MCF 10A (cell line): Measurements from ENCODE around the gene PRCP. TPM values are rescaled to one million over a fixed set of nuclear protein-coding genes. Genes with fewer than 3 reads are reported as not detected.

ENCODE experiments used
- BruUV-seq: library from RNA; stranded (reverse); fragments of 400-500 nt; replicated peaks from 2 replicates; lab custom pipeline; 2021; lab: Mats Ljungman, UMichigan
- CTCF ChIA-PET: fragments of 300-600 bp; sonication (Branson Sonifier 250); formaldehyde crosslinking; extraction: SDS; loops from one replicate; lab custom pipeline; 2021; ENCODE audit warnings: antibody characterized with exemption, inconsistent platforms; lab: Yijun Ruan, JAX
- POLR2A ChIA-PET: fragments of 300-600, 350-650 bp; sonication (Branson Sonifier 250); formaldehyde crosslinking; extraction: SDS; loops from one replicate; lab custom pipeline; 2020; ENCODE audit warnings: antibody characterized with exemption, inconsistent platforms; lab: Yijun Ruan, JAX
- DNase-seq: peaks from one replicate; pipeline ENCODE4 v3.0.0-alpha.2; 2018; ENCODE audit not compliant: unreplicated experiment
- H3K27ac Mint-ChIP-seq: one replicate; pipeline ENCODE4 v1.8.0; 2022; ENCODE audit warnings: mild to moderate bottlenecking, low read depth, mixed read lengths; ENCODE audit not compliant: unreplicated experiment
- H3K27me3 Mint-ChIP-seq: one replicate; pipeline ENCODE4 v1.8.0; 2022; ENCODE audit warnings: mixed read lengths; ENCODE audit not compliant: insufficient read depth, unreplicated experiment
- H3K36me3 Mint-ChIP-seq: one replicate; pipeline ENCODE4 v1.8.0; 2022; ENCODE audit warnings: mild to moderate bottlenecking, moderate library complexity, mixed read lengths; ENCODE audit not compliant: insufficient read depth, unreplicated experiment
- H3K4me1 Mint-ChIP-seq: one replicate; pipeline ENCODE4 v1.8.0; 2022; ENCODE audit warnings: mixed read lengths; ENCODE audit not compliant: insufficient read depth, unreplicated experiment
- H3K4me3 Mint-ChIP-seq: one replicate; pipeline ENCODE4 v1.8.0; 2022; ENCODE audit warnings: mild to moderate bottlenecking, moderate library complexity, mixed read lengths; ENCODE audit not compliant: unreplicated experiment
- H3K9me3 Mint-ChIP-seq: one replicate; pipeline ENCODE4 v1.8.0; 2022; ENCODE audit warnings: mixed read lengths; ENCODE audit not compliant: unreplicated experiment
- CTCF ChIP-seq: fragments of 200-600 bp; IDR thresholded peaks from one replicate; pipeline ENCODE4 v1.8.0; 2022; ENCODE audit warnings: antibody characterized with exemption, mild to moderate bottlenecking; ENCODE audit not compliant: unreplicated experiment
- intact Hi-C: fragments of 100-400 bp; cut with micrococcal nuclease; formaldehyde crosslinking; loops from 2 replicates; pipeline ENCODE4 v1.14.1; 2022
- total RNA-seq: library from RNA; stranded (reverse); gene quantifications from 2 replicates; pipeline ENCODE4 v1.2.3, GENCODE V29; 2022

The PRCP gene
- total RNA-seq, 1 experiment from 2014 or later = 22.7 TPM

GRCh38 chr11:82778776-82779175, 121.5 kb downstream of the PRCP start:
- intact Hi-C loops = no loop called here

GRCh38 chr11:82776377-82776776, 123.9 kb downstream of the PRCP start:
- Mint-ChIP-seq H3K4me1 (peaks cover 5% of the 10 kb centered on the region), H3K27ac (no peak overlapping the region), H3K4me3 (no peak overlapping the region), H3K9me3 (no peaks in the 10 kb centered on the region), H3K27me3 (no peaks in the 10 kb centered on the region), H3K36me3 (no peaks in the 10 kb centered on the region)
- intact Hi-C loops = no loop called here
- BruUV-seq = no TSS peak
- ChIA-PET CTCF (interaction anchor here (0.5 to 1.6 kb wide), 16 partner anchors 9 to 1260 kb away, joined by 3 to 14 read pairs (median 4); no protein-coding TSS in a partner anchor), POLR2A (no interaction called here)
- no peak for TF ChIP-seq CTCF
- DNase-seq = no peak

More at GRCh38 chr11:82778776-82779175, 121.5 kb downstream of the PRCP start:
- CTCF ChIA-PET = interaction anchor here (0.5 to 0.7 kb wide), 2 partner anchors 504 to 1082 kb away, joined by 3 to 4 read pairs; no protein-coding TSS in a partner anchor
- no peak overlapping the region for H3K27ac Mint-ChIP-seq
- no peaks in the 10 kb centered on the region for H3K36me3 Mint-ChIP-seq
- POLR2A ChIA-PET = interaction anchor here (0.7 kb wide), 1 partner anchor 171 kb away, joined by 3 read pairs; no protein-coding TSS in a partner anchor
- DNase-seq = no peak
- peaks cover 5% of the 10 kb centered on the region for H3K4me1 Mint-ChIP-seq
- TF ChIP-seq CTCF = no peak
- H3K9me3 Mint-ChIP-seq = no peaks in the 10 kb centered on the region
- no TSS peak for BruUV-seq
- H3K4me3 Mint-ChIP-seq = no peak overlapping the region
- H3K27me3 Mint-ChIP-seq = no peaks in the 10 kb centered on the region

GRCh38 chr11:82775736-82776346, 124.4 kb downstream of the PRCP start:
- DNase-seq = peak; percentile 76
- Mint-ChIP-seq H3K36me3 (no peaks in the 10 kb centered on the region), H3K4me3 (no peak overlapping the region), H3K27ac (no peak overlapping the region), H3K4me1 (peaks cover 5% of the 10 kb centered on the region), H3K9me3 (no peaks in the 10 kb centered on the region), H3K27me3 (no peaks in the 10 kb centered on the region)
- CTCF ChIA-PET = interaction anchor here (0.5 to 1.6 kb wide), 17 partner anchors 9 to 1261 kb away, joined by 3 to 14 read pairs (median 3); no protein-coding TSS in a partner anchor
- POLR2A ChIA-PET = no interaction called here
- no TSS peak for BruUV-seq
- intact Hi-C loops = loop anchor here (1.0 kb wide), 1 partner anchor 88 kb away; no protein-coding TSS in a partner anchor
- peak; percentile 65 for TF ChIP-seq CTCF

GRCh38 chr11:82775218-82775617, 125.0 kb downstream of the PRCP start:
- BruUV-seq = no TSS peak
- Mint-ChIP-seq H3K36me3 (no peaks in the 10 kb centered on the region), H3K9me3 (no peaks in the 10 kb centered on the region), H3K4me1 (peaks cover 5% of the 10 kb centered on the region), H3K4me3 (no peak overlapping the region), H3K27ac (no peak overlapping the region), H3K27me3 (no peaks in the 10 kb centered on the region)
- DNase-seq = no peak
- CTCF ChIA-PET = interaction anchor here (0.7 to 1.6 kb wide), 6 partner anchors 12 to 517 kb away, joined by 3 to 7 read pairs (median 4); partner anchors contain the start of gene PRCP
- TF ChIP-seq CTCF = no peak
- POLR2A ChIA-PET = interaction anchor here (0.7 kb wide), 2 partner anchors 107 to 1874 kb away, joined by 3 read pairs; no protein-coding TSS in a partner anchor
- intact Hi-C loops = loop anchor here (1.0 kb wide), 1 partner anchor 89 kb away; no protein-coding TSS in a partner anchor
